ENCODE data around the gene PIK3CD. TPM values are rescaled to one million over a fixed set of nuclear protein-coding genes. Genes with fewer than 3 reads are reported as not detected.
A peak's percentile ranks its signal among the peaks of the same experiment; 100 is the strongest.

PIK3CD gene
- total and polyA plus RNA-seq, 10 of the 15 experiments (the other 5 are each of a cell fraction or from before 2014, with no cell fraction given) = 7.0 to 101 (median 51.1) TPM

GRCh38 chr1:9654051-9654833, 2.7 kb downstream of the PIK3CD start (continued):
- TF ChIP-seq ZBTB40 (IDR thresholded peaks at IDR 0.05; ENCODE audit: borderline replicate concordance) = no peak
- no peak for TF ChIP-seq KLF5 (IDR thresholded peaks at IDR 0.05; ENCODE audit: partially characterized antibody)
- TF ChIP-seq SMAD5 (IDR thresholded peaks at IDR 0.05; ENCODE audit: low read depth) = peak; percentile 33; the same call in 1 of the 2 replicates
- no peak for TF ChIP-seq ATF3 (IDR thresholded peaks at IDR 0.05; ENCODE audit: borderline replicate concordance, extremely low read depth, low read depth, low read length)
- TF ChIP-seq RAD51 (IDR thresholded peaks at IDR 0.05) = no peak
- peak; percentile 37; the same call in 1 of the 2 replicates for TF ChIP-seq SPI1 (IDR thresholded peaks at IDR 0.05; ENCODE audit: borderline replicate concordance, insufficient read depth, low read depth, low read length)
- TF ChIP-seq RBBP5 (conservative IDR thresholded peaks at IDR 0.05) = no peak
- TF ChIP-seq HCFC1 (IDR thresholded peaks at IDR 0.05; ENCODE audit: low read length) = no peak
- no peak for TF ChIP-seq ASH2L (IDR thresholded peaks at IDR 0.05; ENCODE audit: borderline replicate concordance, low read depth)
- no peak; the same call in 1 of the 2 replicates for TF ChIP-seq IRF4 (IDR thresholded peaks at IDR 0.05; ENCODE audit: low read depth, low read length)
- no peak for TF ChIP-seq FOXK2 (IDR thresholded peaks at IDR 0.05)
- no peak for TF ChIP-seq TCF3 (IDR thresholded peaks at IDR 0.05; ENCODE audit: borderline replicate concordance, insufficient read depth, low read depth, low read length)
- no peak for TF ChIP-seq BCL3 (IDR thresholded peaks at IDR 0.05; ENCODE audit: borderline replicate concordance, insufficient read depth, low read depth, low read length, poor library complexity, severe bottlenecking)
- TF ChIP-seq CTCF (IDR thresholded peaks at IDR 0.05 in 2 of 3, conservative IDR thresholded peaks at IDR 0.05 in 1 of 3; ENCODE audit: control insufficient read depth in 2 of 3, extremely low read depth in 1 of 3, insufficient read depth in 1 of 3, low read depth in 3 of 3, low read length in 3 of 3) = no peak
- no peak for TF ChIP-seq KAT2A (conservative IDR thresholded peaks at IDR 0.05; ENCODE audit: control insufficient read depth, low read depth, low read length)
- TF ChIP-seq RB1 (IDR thresholded peaks at IDR 0.05; ENCODE audit: borderline replicate concordance) = no peak
- TF ChIP-seq PAX5 (IDR thresholded peaks at IDR 0.05; ENCODE audit: borderline replicate concordance, low read depth, low read length) = no peak
- no peak for TF ChIP-seq RUNX3 (IDR thresholded peaks at IDR 0.05; ENCODE audit: low read length)
- no peak for TF ChIP-seq STAT1 (conservative IDR thresholded peaks at IDR 0.05)
- 0 out of 2 replicates have a peak, but pooled peaks have one; percentile 8 for TF ChIP-seq CBX5 (IDR thresholded peaks at IDR 0.05; ENCODE audit: low read depth)
- TF ChIP-seq NBN (IDR thresholded peaks at IDR 0.05) = no peak
